ENCODE data around the gene ALX3.
"Not testable (repeated sequence)": the region's sequence is repeated elsewhere in the genome, so short reads cannot be mapped to it uniquely, and the experiment has no call there.

The ALX3 gene

DNA sequence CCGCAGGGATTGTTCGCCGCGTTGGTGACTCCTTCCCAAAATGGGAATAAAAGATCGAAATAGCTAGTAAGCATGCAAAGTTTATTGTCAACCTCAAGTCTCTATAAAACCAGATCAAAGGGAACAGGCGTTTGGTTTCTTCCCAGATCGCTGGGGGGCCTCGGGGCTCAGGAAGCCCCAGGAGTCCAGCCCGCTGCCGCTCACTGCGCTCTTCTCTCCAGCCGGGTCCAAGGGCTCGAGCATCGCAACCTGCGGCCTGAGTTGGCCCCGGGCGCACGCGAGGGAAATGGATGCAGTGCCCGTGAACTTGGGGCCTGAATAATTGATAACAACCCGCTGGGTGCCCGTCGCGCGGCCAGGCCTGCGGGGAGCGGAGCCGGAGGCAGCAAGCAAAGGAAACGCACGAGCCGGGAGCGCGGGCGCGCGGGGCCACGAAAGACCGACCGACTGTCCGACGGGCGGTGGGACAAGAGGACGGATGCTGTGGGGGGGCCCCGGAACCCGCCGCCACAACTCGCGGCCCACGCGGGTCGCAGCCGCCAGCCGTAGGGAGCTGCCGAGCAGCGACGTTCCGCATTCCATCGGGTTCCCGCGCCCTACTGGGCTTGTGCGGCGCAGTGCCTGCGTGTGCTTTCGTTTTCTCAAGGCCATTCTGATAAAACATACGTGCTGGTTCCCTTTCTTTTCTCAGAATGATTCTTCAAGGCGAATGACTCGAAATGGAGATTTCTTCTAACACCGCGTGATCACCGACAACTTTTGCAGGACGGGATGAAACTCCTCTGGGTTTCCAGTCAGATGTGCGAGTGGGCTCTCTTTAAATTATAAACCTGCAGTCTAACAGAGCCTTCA, 14.0 kb upstream of the ALX3 start:
- DNase-seq (ENCODE audit: low read depth): peak; percentile 60
- no peak for TF ChIP-seq MYC (IDR thresholded peaks at IDR 0.05; ENCODE audit: low read depth, low read length)
- TF ChIP-seq, protein P1, sequence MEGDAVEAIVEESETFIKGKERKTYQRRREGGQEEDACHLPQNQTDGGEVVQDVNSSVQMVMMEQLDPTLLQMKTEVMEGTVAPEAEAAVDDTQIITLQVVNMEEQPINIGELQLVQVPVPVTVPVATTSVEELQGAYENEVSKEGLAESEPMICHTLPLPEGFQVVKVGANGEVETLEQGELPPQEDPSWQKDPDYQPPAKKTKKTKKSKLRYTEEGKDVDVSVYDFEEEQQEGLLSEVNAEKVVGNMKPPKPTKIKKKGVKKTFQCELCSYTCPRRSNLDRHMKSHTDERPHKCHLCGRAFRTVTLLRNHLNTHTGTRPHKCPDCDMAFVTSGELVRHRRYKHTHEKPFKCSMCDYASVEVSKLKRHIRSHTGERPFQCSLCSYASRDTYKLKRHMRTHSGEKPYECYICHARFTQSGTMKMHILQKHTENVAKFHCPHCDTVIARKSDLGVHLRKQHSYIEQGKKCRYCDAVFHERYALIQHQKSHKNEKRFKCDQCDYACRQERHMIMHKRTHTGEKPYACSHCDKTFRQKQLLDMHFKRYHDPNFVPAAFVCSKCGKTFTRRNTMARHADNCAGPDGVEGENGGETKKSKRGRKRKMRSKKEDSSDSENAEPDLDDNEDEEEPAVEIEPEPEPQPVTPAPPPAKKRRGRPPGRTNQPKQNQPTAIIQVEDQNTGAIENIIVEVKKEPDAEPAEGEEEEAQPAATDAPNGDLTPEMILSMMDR (IDR thresholded peaks at IDR 0.05; ENCODE audit: low read depth, low read length): no peak
- TF ChIP-seq, protein P2, sequence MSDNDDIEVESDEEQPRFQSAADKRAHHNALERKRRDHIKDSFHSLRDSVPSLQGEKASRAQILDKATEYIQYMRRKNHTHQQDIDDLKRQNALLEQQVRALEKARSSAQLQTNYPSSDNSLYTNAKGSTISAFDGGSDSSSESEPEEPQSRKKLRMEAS (IDR thresholded peaks at IDR 0.05; ENCODE audit: low read depth, low read length): no peak
- TF ChIP-seq POLR2A (IDR thresholded peaks at IDR 0.05; ENCODE audit: extremely low read depth, insufficient read length): no peak
- peak overlapping the region; percentile 23 for H3K4me3 ChIP-seq (ENCODE audit: low read depth, low read length)

DNA sequence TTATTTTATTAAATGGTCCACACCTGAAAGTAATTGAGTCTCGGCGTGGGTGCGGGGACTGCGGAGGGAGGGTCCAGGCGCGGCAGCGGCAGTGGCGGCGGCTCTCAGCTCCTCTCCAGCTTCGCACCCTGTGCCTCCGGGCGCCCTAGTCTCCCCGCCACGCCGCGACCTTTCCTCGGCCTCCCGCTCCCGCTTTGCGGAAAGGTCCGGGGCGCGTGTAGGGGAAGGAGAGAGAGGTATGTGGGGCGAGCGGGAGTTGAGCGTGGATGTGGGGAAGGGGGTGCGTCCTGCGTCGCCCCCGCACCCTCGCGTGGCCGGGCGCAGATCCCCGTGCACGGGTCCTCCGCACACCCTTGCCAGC, 13.4 kb upstream of the ALX3 start:
- TF ChIP-seq POLR2A (IDR thresholded peaks at IDR 0.05; ENCODE audit: extremely low read depth, insufficient read length) (no peak), MYC (IDR thresholded peaks at IDR 0.05; ENCODE audit: low read depth, low read length) (no peak)
- TF ChIP-seq, protein P1 (IDR thresholded peaks at IDR 0.05; ENCODE audit: low read depth, low read length): no peak
- TF ChIP-seq, protein P2 (IDR thresholded peaks at IDR 0.05; ENCODE audit: low read depth, low read length): no peak
- no peak overlapping the region for H3K4me3 ChIP-seq (ENCODE audit: low read depth, low read length)
- DNase-seq (ENCODE audit: low read depth): no peak

DNA sequence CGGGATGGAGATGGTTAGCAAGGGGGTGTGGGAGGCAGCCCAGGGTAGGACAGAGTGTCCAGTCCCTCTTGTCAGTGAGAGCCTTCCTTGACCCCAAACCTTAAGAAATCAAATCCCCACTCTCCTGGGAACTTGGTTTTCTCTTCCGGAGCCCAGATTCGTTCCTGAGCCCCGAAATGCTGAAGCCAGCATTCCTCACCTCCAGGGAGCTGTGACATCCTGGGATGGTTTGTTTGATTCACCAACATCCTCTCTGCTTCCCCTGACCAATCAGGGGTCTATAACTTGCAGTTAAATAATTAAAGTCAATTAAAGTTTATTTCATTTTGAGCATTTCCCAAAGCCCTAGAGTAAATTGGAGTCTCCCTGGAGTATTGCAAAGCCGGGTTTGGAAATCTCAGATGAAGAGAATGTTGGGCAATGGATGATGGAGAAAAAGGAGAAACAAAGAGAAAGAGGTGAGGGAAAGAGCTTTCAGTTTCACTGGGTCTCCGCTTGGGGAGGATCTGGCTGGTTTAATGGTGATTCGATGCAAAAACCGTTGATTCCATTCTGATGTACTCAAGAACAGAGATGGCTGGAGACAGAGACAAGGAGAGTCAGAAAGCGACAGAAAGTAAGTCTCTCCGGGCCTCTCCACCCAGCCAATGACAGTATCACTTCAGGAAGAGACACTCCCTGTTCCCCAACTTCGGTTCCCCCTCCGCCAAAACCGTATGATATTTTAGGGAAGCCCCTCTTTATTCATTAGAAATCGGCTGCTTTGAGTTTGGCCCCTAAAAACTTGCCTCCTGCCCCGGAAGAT, 12.8 kb upstream of the ALX3 start:
- no peak for DNase-seq (ENCODE audit: low read depth)
- TF ChIP-seq, protein P2 (IDR thresholded peaks at IDR 0.05; ENCODE audit: low read depth, low read length): no peak
- TF ChIP-seq MYC (IDR thresholded peaks at IDR 0.05; ENCODE audit: low read depth, low read length): no peak
- TF ChIP-seq, protein P1 (IDR thresholded peaks at IDR 0.05; ENCODE audit: low read depth, low read length): no peak
- no peak for TF ChIP-seq POLR2A (IDR thresholded peaks at IDR 0.05; ENCODE audit: extremely low read depth, insufficient read length)
- no peak overlapping the region for H3K4me3 ChIP-seq (ENCODE audit: low read depth, low read length)

DNA sequence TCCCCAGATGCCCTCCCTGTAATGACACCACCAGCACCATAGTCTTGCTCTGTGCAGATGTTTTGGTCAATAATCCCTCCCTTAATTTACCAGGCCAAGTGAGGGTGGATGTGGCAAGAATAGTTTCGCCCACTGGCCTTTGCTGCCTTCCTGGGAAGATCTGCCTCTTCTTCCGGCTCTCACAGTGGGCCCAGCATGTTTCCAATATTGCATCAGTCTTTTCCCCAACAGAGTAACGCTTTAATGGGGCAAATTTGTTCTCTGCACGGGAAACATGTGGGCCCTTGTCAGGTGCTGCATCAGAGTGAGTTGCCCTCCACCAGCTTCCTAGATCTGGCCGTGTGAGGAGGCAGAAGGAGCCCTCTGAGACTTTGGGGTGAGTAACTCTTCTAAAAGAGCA, 12.0 kb upstream of the ALX3 start:
- no peak overlapping the region for H3K4me3 ChIP-seq (ENCODE audit: low read depth, low read length)
- TF ChIP-seq MYC (IDR thresholded peaks at IDR 0.05; ENCODE audit: low read depth, low read length): no peak
- TF ChIP-seq, protein P1 (IDR thresholded peaks at IDR 0.05; ENCODE audit: low read depth, low read length): no peak
- TF ChIP-seq, protein P2 (IDR thresholded peaks at IDR 0.05; ENCODE audit: low read depth, low read length): no peak
- no peak for TF ChIP-seq POLR2A (IDR thresholded peaks at IDR 0.05; ENCODE audit: extremely low read depth, insufficient read length)
- no peak for DNase-seq (ENCODE audit: low read depth)

DNA sequence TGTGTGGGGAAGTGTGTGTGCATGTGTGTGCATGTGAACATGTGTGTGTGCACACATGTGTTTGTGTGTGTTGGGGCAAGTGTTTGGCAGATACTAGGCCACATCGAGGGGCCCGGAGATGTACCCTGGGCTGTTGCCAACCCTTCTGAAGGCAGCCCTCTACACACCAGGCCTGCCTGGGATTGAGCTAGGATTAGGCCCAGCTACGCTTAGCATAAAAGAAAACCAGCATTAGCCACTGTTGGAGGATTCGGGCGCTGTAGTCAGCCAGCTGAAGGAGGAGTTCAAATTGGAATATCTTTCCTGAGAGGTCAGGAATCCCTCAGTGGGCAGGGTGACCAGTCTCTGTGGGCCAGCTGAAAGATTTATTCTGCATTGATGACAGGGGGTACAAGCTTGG, 10.6 kb upstream of the ALX3 start:
- no peak for TF ChIP-seq POLR2A (IDR thresholded peaks at IDR 0.05; ENCODE audit: extremely low read depth, insufficient read length)
- TF ChIP-seq MYC (IDR thresholded peaks at IDR 0.05; ENCODE audit: low read depth, low read length): no peak
- TF ChIP-seq, protein P1 (IDR thresholded peaks at IDR 0.05; ENCODE audit: low read depth, low read length): no peak
- TF ChIP-seq, protein P2 (IDR thresholded peaks at IDR 0.05; ENCODE audit: low read depth, low read length): no peak
- no peak overlapping the region for H3K4me3 ChIP-seq (ENCODE audit: low read depth, low read length)
- no peak for DNase-seq (ENCODE audit: low read depth)

DNA sequence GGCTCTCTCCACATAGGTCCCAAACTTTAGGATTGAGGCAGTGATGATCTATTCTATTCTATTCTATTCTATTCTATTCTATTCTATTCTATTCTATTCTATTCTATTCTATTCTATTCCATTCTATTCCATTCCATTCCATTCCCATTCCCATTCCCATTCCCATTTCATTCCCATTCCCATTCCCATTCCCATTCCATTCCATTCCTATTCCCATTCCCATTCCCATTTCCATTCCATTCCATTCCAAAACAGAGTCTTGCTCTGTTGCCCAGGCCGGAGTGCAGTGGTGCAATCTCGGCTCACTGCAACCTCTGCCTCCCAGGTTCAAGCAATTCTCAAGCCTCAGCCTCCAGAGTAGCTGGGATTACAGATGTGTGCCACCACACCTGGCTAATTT, 9.5 kb upstream of the ALX3 start:
- not testable (repeated sequence) for H3K4me3 ChIP-seq (ENCODE audit: low read depth, low read length); DNase-seq (ENCODE audit: low read depth)
